Mesendoderm (in vitro differentiated cells): ENCODE measurements around the gene ODF2L.

Source experiments
- DNase-seq: peaks from one replicate; pipeline ENCODE4 v3.0.0; 2013
- H2AK5ac ChIP-seq: 2 replicates; pipeline ENCODE4 v1.6.1; 2013; ENCODE audit warnings: low read length, inconsistent platforms
- H2BK120ac ChIP-seq: 2 replicates; pipeline ENCODE4 v1.6.1; 2013; ENCODE audit warnings: low read depth, mild to moderate bottlenecking, low read length, moderate library complexity, mixed read lengths
- H2BK15ac ChIP-seq: replicated peaks from 2 replicates; pipeline ENCODE4 v1.6.1; 2013; ENCODE audit warnings: low read depth, mild to moderate bottlenecking, moderate library complexity
- H2BK5ac ChIP-seq: 2 replicates; pipeline ENCODE4 v1.6.1; 2013; ENCODE audit warnings: low read length, inconsistent platforms
- H3K18ac ChIP-seq: 2 replicates; pipeline ENCODE4 v1.6.1; 2013; ENCODE audit warnings: mild to moderate bottlenecking, low read length, mixed read lengths
- H3K23ac ChIP-seq: one replicate; pipeline ENCODE4 v1.6.1; 2013; ENCODE audit warnings: low read length
- H3K27ac ChIP-seq: 2 replicates; pipeline ENCODE4 v1.5.1; 2013; ENCODE audit warnings: low read depth, mild to moderate bottlenecking, inconsistent platforms, low read length, moderate library complexity
- H3K27me3 ChIP-seq: 2 replicates; pipeline ENCODE4 v1.6.1; 2013; ENCODE audit warnings: low read length, control low read depth, mild to moderate bottlenecking, inconsistent platforms; ENCODE audit not compliant: insufficient read depth, poor library complexity
- H3K36me3 ChIP-seq: 2 replicates; pipeline ENCODE4 v1.6.1; 2013; ENCODE audit warnings: low read length, inconsistent platforms; ENCODE audit not compliant: control insufficient read depth, insufficient read depth
- H3K4ac ChIP-seq: one replicate; pipeline ENCODE4 v1.6.1; 2013; ENCODE audit warnings: low read depth, mild to moderate bottlenecking, low read length, moderate library complexity
- H3K4me1 ChIP-seq: 2 replicates; pipeline ENCODE4 v1.6.1; 2013; ENCODE audit warnings: low read depth, low read length, inconsistent platforms; ENCODE audit not compliant: control insufficient read depth
- H3K4me2 ChIP-seq: 2 replicates; pipeline ENCODE4 v1.6.1; 2013; ENCODE audit warnings: low read length
- H3K4me3 ChIP-seq: 2 replicates; pipeline ENCODE4 v1.5.1; 2013; ENCODE audit warnings: mild to moderate bottlenecking, low read length
- H3K56ac ChIP-seq: one replicate; pipeline ENCODE4 v1.6.1; 2013; ENCODE audit warnings: low read length
- H3K79me1 ChIP-seq: 2 replicates; pipeline ENCODE4 v1.6.1; 2013; ENCODE audit warnings: low read length, inconsistent platforms
- H3K79me2 ChIP-seq: 2 replicates; pipeline ENCODE4 v1.6.1; 2013; ENCODE audit warnings: mild to moderate bottlenecking, low read length; ENCODE audit not compliant: control insufficient read depth, insufficient read depth
- H3K9ac ChIP-seq: 2 replicates; pipeline ENCODE4 v1.6.1; 2013; ENCODE audit warnings: low read length, inconsistent platforms
- H4K5ac ChIP-seq: one replicate; pipeline ENCODE4 v1.6.1; 2013; ENCODE audit warnings: low read length
- H4K8ac ChIP-seq: one replicate; pipeline ENCODE4 v1.6.1; 2013; ENCODE audit warnings: low read depth, mild to moderate bottlenecking, control low read depth, low read length, moderate library complexity
- WGBS: extraction: QIAGEN DNeasy Blood & Tissue Kit; methylation state at CpG from one replicate; pipeline ENCODE4 v1.1.7; 2013; ENCODE audit warnings: low lambda C conversion rate, missing lambda C conversion rate; ENCODE audit not compliant: insufficient coverage; ENCODE audit errors: extremely low coverage; 5-methylcytosine and 5-hydroxymethylcytosine counted together

The ODF2L gene

DNA sequence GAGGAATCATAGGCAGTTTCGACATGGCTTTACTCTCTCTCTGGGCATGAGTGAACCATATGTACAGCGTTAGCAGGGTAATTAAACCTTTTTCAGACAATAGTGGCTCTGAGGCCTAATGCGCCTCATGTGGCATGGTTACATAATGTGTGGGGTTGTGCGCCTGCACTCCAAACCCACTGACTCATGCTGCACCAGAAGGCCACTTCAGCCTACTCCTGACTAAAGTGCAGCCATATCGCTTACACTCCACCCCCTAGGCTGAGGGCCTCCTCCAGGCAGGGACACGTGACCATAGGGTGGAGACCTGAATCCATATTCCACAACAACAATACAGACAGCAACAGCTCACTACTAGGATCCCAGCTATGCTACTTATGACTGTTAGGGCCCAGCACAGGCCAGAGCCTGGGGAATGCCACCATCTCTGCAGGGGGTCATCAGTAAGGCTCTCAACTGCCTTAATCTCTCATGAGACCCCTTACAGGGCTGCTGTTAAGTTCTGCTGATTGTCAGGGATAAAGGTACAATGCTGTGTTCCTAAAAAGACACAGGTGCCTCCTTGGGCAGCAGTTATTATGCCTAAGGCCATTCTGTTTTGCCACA lies 13.4 kb upstream of the ODF2L start:
- H3K18ac ChIP-seq, result no peak overlapping the region
- H3K79me2 ChIP-seq, result no peaks in the 10 kb centered on the region
- no peaks in the 10 kb centered on the region for H3K27me3 ChIP-seq
- H3K36me3 ChIP-seq, result no peaks in the 10 kb centered on the region
- H4K8ac ChIP-seq, result no peak overlapping the region
- H2BK5ac ChIP-seq, result no peak overlapping the region
- no peak overlapping the region for H2BK15ac ChIP-seq
- no peak overlapping the region for H3K4me3 ChIP-seq
- DNase-seq, result peak; percentile 77
- no peak overlapping the region for H3K56ac ChIP-seq
- no peak overlapping the region for H3K23ac ChIP-seq
- no peak overlapping the region for H3K27ac ChIP-seq
- H3K4me2 ChIP-seq, result no peak overlapping the region
- H3K4me1 ChIP-seq, result no peaks in the 10 kb centered on the region
- H2AK5ac ChIP-seq, result no peak overlapping the region
- no CpG with 5 or more reads among the region's 6 CpGs for WGBS
- H2BK120ac ChIP-seq, result no peak overlapping the region
- H3K9ac ChIP-seq, result no peak overlapping the region
- no peak overlapping the region for H3K4ac ChIP-seq
- H4K5ac ChIP-seq, result no peak overlapping the region
- H3K79me1 ChIP-seq, result no peaks in the 10 kb centered on the region

DNA sequence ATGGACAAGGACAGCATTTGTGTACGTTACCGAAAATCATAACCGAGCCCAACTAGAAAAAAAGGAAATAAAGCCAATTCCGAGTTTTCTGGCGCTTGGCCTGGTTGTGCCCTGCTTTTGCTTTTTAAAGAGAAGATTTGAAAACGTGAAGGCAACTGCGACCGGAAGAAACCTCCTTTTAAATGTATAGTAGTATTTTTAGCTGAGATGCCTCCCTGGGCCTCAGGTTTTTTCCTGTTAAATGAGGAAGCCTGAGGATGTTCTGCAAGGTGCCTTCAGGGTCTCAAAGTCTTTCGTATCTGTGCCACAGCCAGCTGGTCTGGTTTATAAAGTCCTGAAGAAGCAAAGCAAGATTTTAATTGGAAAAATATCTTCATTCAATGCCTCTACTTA lies 371 bp upstream of the ODF2L start:
- H2BK120ac ChIP-seq, result no peak overlapping the region

DNA sequence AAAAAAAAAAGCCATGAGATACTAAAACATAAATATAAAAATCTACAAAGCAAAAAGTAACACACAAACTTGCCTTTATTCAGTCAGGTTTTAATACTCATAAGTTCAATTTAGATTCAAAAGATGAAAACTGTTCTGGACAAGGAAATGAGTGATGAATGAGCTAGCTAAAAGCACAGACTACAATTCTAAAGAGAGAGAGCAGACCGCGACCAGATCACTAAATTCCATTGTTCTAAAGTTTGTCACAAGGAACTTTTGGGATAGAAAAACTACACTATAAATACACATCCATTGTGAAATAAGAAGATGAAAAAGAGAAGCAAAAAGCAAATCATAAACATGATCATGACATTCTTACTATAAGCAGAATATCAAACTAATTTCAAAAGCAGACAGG lies 1.7 kb downstream of the ODF2L start:
- no peak overlapping the region for H2BK120ac ChIP-seq
- H3K36me3 ChIP-seq, result no peaks in the 10 kb centered on the region
- no CpG with 5 or more reads among the region's 2 CpGs for WGBS
- no peak overlapping the region for H3K18ac ChIP-seq
- no peak overlapping the region for H3K27ac ChIP-seq
- no peak overlapping the region for H3K9ac ChIP-seq
- H4K8ac ChIP-seq, result no peak overlapping the region
- DNase-seq, result no peak
- no peaks in the 10 kb centered on the region for H3K4me1 ChIP-seq
- H2BK15ac ChIP-seq, result no peak overlapping the region
- no peak overlapping the region for H3K4ac ChIP-seq
- H3K4me3 ChIP-seq, result no peak overlapping the region
- peaks cover 3% of the 10 kb centered on the region for H3K79me1 ChIP-seq
- no peak overlapping the region for H3K56ac ChIP-seq
- H2AK5ac ChIP-seq, result no peak overlapping the region
- no peak overlapping the region for H2BK5ac ChIP-seq
- H3K27me3 ChIP-seq, result no peaks in the 10 kb centered on the region
- no peak overlapping the region for H3K23ac ChIP-seq
- H4K5ac ChIP-seq, result no peak overlapping the region
- H3K4me2 ChIP-seq, result no peak overlapping the region
- H3K79me2 ChIP-seq, result peaks cover 8% of the 10 kb centered on the region

More for the DNA sequence above, 371 bp upstream of the ODF2L start:
- Histone ChIP-seq H3K36me3 (no peaks in the 10 kb centered on the region), H3K56ac (peak overlapping the region; percentile 74), H3K9ac (peak overlapping the region; percentile 63), H3K79me1 (peaks cover 3% of the 10 kb centered on the region), H4K5ac (no peak overlapping the region), H3K27me3 (no peaks in the 10 kb centered on the region), H3K4me2 (peak overlapping the region; percentile 49), H3K23ac (no peak overlapping the region), H2BK15ac (no peak overlapping the region), H3K4ac (no peak overlapping the region), H3K4me3 (peak overlapping the region; percentile 22), H3K4me1 (no peaks in the 10 kb centered on the region), H4K8ac (no peak overlapping the region), H3K27ac (no peak overlapping the region), H3K18ac (no peak overlapping the region), H2BK5ac (no peak overlapping the region), H3K79me2 (peaks cover 8% of the 10 kb centered on the region), H2AK5ac (no peak overlapping the region)
- no peak for DNase-seq
- no CpG with 5 or more reads among the region's 9 CpGs for WGBS

DNA sequence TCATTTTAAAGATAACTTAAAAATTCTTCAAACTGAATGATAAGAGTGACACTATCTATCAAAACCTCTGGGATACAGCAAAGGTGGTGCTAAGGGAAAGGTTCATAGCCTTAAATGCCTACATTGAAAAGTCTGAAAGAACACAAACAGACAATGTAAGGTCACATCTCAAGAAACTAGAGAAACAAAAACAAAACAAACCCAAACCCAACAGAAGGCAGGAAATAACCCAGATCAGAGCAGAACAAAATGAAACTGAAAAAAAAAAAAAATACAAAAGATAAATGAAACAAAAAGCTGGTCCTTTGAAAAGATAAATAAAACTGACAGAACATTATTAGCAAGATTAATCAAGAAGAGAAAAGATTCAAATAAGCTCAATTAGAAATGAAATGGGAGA lies 6.8 kb downstream of the ODF2L start:
- peaks cover 3% of the 10 kb centered on the region for H3K79me1 ChIP-seq
- H3K4ac ChIP-seq, result no peak overlapping the region
- DNase-seq, result no peak
- no peak overlapping the region for H3K18ac ChIP-seq
- H3K27me3 ChIP-seq, result no peaks in the 10 kb centered on the region
- H3K4me1 ChIP-seq, result no peaks in the 10 kb centered on the region
- H3K56ac ChIP-seq, result no peak overlapping the region
- no peak overlapping the region for H4K8ac ChIP-seq
- H3K9ac ChIP-seq, result no peak overlapping the region
- no peaks in the 10 kb centered on the region for H3K36me3 ChIP-seq
- H2BK120ac ChIP-seq, result no peak overlapping the region
- H2BK15ac ChIP-seq, result no peak overlapping the region
- H3K23ac ChIP-seq, result no peak overlapping the region
- H3K27ac ChIP-seq, result no peak overlapping the region
- H4K5ac ChIP-seq, result no peak overlapping the region
- no peak overlapping the region for H3K4me3 ChIP-seq
- no peak overlapping the region for H2AK5ac ChIP-seq
- H3K79me2 ChIP-seq, result peaks cover 4% of the 10 kb centered on the region
- H3K4me2 ChIP-seq, result no peak overlapping the region
- no peak overlapping the region for H2BK5ac ChIP-seq

DNA sequence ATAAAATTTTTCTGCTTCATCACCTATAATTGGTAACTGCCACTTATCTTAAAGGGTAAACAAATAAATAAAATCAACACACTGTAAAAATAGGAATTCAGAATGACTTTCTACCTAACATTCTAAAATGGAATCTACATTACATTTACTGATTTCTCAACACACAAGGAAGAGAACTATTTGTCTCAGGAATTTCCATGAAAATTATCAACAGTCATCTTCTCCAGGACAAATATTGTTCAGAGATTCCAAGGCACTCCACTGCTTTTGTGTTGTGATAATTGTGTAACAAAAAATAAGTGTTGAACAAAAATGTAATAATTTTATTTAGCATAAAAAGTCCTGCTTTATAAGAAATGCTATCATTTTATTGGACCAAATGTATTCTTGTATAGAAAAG lies 7.3 kb downstream of the ODF2L start:
- H3K79me1 ChIP-seq, result peaks cover 3% of the 10 kb centered on the region
- no peak overlapping the region for H3K4ac ChIP-seq
- peaks cover 3% of the 10 kb centered on the region for H3K79me2 ChIP-seq
- H4K5ac ChIP-seq, result no peak overlapping the region
- no peak overlapping the region for H3K4me2 ChIP-seq
- no peaks in the 10 kb centered on the region for H3K36me3 ChIP-seq
- H3K56ac ChIP-seq, result no peak overlapping the region
- H3K9ac ChIP-seq, result no peak overlapping the region
- H2BK5ac ChIP-seq, result no peak overlapping the region
- no peak overlapping the region for H2BK15ac ChIP-seq
- no peaks in the 10 kb centered on the region for H3K4me1 ChIP-seq
- no peak overlapping the region for H2BK120ac ChIP-seq
- H4K8ac ChIP-seq, result no peak overlapping the region
- no peaks in the 10 kb centered on the region for H3K27me3 ChIP-seq
- H3K18ac ChIP-seq, result no peak overlapping the region
- DNase-seq, result no peak
- H3K27ac ChIP-seq, result no peak overlapping the region
- no peak overlapping the region for H2AK5ac ChIP-seq
- no peak overlapping the region for H3K23ac ChIP-seq
- H3K4me3 ChIP-seq, result no peak overlapping the region

DNA sequence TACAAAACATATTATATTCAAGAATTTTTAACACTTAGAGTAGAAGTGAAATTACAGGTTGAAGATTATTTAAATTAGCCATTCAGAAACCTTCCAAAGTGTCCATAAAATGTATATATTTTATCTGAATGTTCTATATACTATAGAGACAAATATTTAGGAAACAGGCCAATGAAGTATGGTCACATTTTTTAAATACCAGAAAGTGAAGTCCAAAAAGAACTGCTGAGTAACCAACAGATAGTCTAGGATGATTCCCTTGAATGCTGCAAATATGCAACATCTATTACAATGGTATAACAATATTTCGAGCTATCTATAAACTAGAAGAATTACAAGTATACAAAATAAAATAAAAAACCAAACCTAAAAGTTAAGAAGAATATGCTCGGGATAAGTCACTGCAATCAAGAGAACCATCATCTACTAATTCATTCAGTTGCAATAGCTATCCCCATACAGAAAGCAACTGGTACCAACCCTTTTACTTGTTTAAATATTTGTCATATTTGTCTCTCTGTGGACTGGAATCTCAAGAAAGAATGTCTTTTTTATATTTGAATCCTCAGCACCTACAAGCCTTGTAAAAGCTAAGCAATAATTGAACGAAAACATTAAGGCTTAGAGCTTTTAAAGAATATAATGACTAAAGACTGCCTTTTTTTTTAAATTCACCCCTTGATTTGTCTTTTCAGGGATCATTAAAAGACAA lies 8.1 kb downstream of the ODF2L start:
- H3K18ac ChIP-seq, result no peak overlapping the region
- peaks cover 2% of the 10 kb centered on the region for H3K79me2 ChIP-seq
- no peaks in the 10 kb centered on the region for H3K27me3 ChIP-seq
- no peak overlapping the region for H4K5ac ChIP-seq
- H3K4me2 ChIP-seq, result no peak overlapping the region
- WGBS, result no CpG with 5 or more reads among the region's 3 CpGs
- H4K8ac ChIP-seq, result no peak overlapping the region
- no peak for DNase-seq
- H3K4me3 ChIP-seq, result no peak overlapping the region
- no peak overlapping the region for H3K27ac ChIP-seq
- H3K23ac ChIP-seq, result no peak overlapping the region
- H3K79me1 ChIP-seq, result peaks cover 3% of the 10 kb centered on the region
- no peak overlapping the region for H3K4ac ChIP-seq
- H3K56ac ChIP-seq, result no peak overlapping the region
- no peak overlapping the region for H2BK15ac ChIP-seq
- H3K9ac ChIP-seq, result no peak overlapping the region
- H3K4me1 ChIP-seq, result no peaks in the 10 kb centered on the region
- no peak overlapping the region for H2BK120ac ChIP-seq
- no peaks in the 10 kb centered on the region for H3K36me3 ChIP-seq
- H2AK5ac ChIP-seq, result no peak overlapping the region
- H2BK5ac ChIP-seq, result no peak overlapping the region
